ENCODE results near the gene PPFIA1. TPM values are rescaled to one million over a fixed set of nuclear protein-coding genes. Genes with fewer than 3 reads are reported as not detected.

Gene PPFIA1
- total RNA-seq, 2 experiments from 2014 or later: 34.6 to 53.9 TPM

DNA sequence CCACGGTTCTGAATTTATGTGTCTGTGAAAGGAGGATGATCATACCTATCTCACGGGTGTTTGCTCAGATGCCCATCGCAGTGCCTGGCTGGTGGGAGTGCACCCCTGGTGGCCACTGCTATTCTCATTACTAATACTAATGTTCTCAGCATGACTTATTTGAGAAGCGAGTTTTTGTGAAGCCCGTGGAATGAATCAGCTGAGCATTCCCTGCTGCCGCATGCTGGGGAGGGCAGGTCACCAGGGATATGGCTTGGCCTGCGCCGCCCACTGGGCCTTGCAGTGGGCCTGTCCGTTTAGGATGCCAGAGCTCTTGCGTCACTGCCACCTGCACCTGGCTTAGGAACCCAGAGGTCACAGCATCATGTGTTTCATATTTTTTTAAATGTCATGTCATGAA lies 144.7 kb downstream of the PPFIA1 start:
- Histone ChIP-seq H3K4me2 (ENCODE audit: low read length) (no peak overlapping the region), H3K9me3 (ENCODE audit: low read length) (no peaks in the 10 kb centered on the region), H2AFZ (ENCODE audit: low read length) (no peak overlapping the region), H3K4me1 (ENCODE audit: insufficient read depth, low read length, poor library complexity, severe bottlenecking) (no peaks in the 10 kb centered on the region), H3K4me3 (ENCODE audit: low read depth, low read length, poor library complexity, severe bottlenecking) (no peak overlapping the region), H3K36me3 (ENCODE audit: insufficient read depth, low read length) (no peaks in the 10 kb centered on the region), H3K9me2 (ENCODE audit: insufficient read depth, low read length) (no peaks in the 10 kb centered on the region), H3K79me2 (ENCODE audit: insufficient read depth, low read depth, low read length) (no peaks in the 10 kb centered on the region), H4K20me1 (ENCODE audit: insufficient read depth, low read length) (no peaks in the 10 kb centered on the region), H3K27ac (ENCODE audit: low read depth, low read length, poor library complexity, severe bottlenecking) (no peak overlapping the region)
- intact Hi-C loops (cut with micrococcal nuclease; ENCODE audit: unreplicated experiment): no loop called here
- TF ChIP-seq, protein P1, sequence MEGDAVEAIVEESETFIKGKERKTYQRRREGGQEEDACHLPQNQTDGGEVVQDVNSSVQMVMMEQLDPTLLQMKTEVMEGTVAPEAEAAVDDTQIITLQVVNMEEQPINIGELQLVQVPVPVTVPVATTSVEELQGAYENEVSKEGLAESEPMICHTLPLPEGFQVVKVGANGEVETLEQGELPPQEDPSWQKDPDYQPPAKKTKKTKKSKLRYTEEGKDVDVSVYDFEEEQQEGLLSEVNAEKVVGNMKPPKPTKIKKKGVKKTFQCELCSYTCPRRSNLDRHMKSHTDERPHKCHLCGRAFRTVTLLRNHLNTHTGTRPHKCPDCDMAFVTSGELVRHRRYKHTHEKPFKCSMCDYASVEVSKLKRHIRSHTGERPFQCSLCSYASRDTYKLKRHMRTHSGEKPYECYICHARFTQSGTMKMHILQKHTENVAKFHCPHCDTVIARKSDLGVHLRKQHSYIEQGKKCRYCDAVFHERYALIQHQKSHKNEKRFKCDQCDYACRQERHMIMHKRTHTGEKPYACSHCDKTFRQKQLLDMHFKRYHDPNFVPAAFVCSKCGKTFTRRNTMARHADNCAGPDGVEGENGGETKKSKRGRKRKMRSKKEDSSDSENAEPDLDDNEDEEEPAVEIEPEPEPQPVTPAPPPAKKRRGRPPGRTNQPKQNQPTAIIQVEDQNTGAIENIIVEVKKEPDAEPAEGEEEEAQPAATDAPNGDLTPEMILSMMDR (conservative IDR thresholded peaks at IDR 0.05; ENCODE audit: low read length): peak; percentile 59
- no peak for TF ChIP-seq EZH2phosphoT487 (IDR thresholded peaks at IDR 0.05; ENCODE audit: borderline replicate concordance, low read depth, low read length)
- DNase-seq (ENCODE audit: low spot score): no peak
- POLR2A ChIA-PET: no interaction called here
- CTCF ChIA-PET (ENCODE audit: unreplicated experiment): no interaction called here
- no TSS peak for BruUV-seq (replicated peaks)

DNA sequence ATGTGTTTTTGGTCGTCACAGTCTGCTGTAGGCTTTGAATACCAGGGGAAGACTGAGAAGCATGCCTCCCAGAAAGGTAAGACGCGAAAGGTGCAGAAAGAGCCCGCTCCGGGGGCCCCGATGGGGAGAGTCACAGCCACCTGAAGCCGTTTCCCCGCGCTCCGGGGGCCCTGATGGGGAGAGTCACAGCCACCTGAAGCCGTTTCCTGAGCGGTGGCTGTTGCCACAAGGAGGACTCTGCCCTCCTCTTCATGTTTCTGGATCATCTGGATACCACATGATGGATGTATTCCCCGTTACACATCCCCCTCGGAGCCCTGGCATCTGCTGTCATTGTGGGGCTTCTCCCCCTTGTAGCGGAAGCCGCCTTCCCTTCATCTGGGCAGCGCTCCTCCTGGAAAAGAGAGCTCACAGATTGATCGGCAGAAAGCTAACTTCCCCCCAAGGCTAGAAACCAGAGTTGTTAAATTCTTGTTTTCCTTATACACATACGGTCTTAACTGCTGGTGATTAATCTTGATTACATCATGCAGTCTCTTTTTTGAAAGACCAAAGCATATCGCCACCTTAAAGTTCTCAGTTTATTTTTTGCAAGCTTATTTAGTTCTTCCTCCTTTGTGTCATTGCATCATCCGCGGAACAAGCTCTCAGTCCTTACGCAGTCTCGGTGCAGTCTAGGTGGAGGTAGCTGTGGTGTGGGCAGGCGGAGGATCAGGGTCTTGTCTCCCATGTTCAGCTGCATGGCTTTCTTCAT lies 145.3 kb downstream of the PPFIA1 start:
- Histone ChIP-seq H3K9me3 (ENCODE audit: low read length) (no peaks in the 10 kb centered on the region), H3K36me3 (ENCODE audit: insufficient read depth, low read length) (no peaks in the 10 kb centered on the region), H3K27ac (ENCODE audit: low read depth, low read length, poor library complexity, severe bottlenecking) (no peak overlapping the region), H3K9me2 (ENCODE audit: insufficient read depth, low read length) (no peaks in the 10 kb centered on the region), H2AFZ (ENCODE audit: low read length) (no peak overlapping the region), H3K79me2 (ENCODE audit: insufficient read depth, low read depth, low read length) (no peaks in the 10 kb centered on the region), H3K4me3 (ENCODE audit: low read depth, low read length, poor library complexity, severe bottlenecking) (no peak overlapping the region), H4K20me1 (ENCODE audit: insufficient read depth, low read length) (no peaks in the 10 kb centered on the region), H3K4me1 (ENCODE audit: insufficient read depth, low read length, poor library complexity, severe bottlenecking) (no peaks in the 10 kb centered on the region), H3K4me2 (ENCODE audit: low read length) (no peak overlapping the region)
- POLR2A ChIA-PET: no interaction called here
- TF ChIP-seq, protein P1 (conservative IDR thresholded peaks at IDR 0.05; ENCODE audit: low read length): no peak
- no peak for TF ChIP-seq EZH2phosphoT487 (IDR thresholded peaks at IDR 0.05; ENCODE audit: borderline replicate concordance, low read depth, low read length)
- CTCF ChIA-PET (ENCODE audit: unreplicated experiment): no interaction called here
- no peak for DNase-seq (ENCODE audit: low spot score)
- intact Hi-C loops (cut with micrococcal nuclease; ENCODE audit: unreplicated experiment): no loop called here
- no TSS peak for BruUV-seq (replicated peaks)

DNA sequence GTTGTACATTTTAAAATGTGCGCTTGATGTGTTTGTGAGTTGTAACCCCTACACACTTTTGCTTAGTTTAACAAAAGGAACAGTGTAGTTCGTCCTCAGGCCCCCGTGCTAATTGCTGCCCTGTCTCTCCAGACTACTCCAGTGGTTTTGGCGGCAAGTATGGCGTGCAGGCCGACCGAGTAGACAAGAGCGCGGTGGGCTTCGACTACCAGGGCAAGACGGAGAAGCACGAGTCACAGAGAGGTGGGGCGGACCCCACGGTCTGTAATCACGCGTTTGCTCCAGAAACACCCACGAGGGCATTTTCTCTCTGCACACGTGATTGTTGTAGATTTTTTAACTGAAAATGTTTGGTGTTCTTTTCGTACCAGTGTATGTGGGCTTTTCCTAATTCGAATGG lies 146.4 kb downstream of the PPFIA1 start:
- POLR2A ChIA-PET: no interaction called here
- no peaks in the 10 kb centered on the region for H3K36me3 ChIP-seq (ENCODE audit: insufficient read depth, low read length)
- CTCF ChIA-PET (ENCODE audit: unreplicated experiment): no interaction called here
- H4K20me1 ChIP-seq (ENCODE audit: insufficient read depth, low read length): no peaks in the 10 kb centered on the region
- no TSS peak for BruUV-seq (replicated peaks)
- intact Hi-C loops (cut with micrococcal nuclease; ENCODE audit: unreplicated experiment): no loop called here
- H2AFZ ChIP-seq (ENCODE audit: low read length): no peak overlapping the region
- DNase-seq (ENCODE audit: low spot score): no peak
- no peaks in the 10 kb centered on the region for H3K9me3 ChIP-seq (ENCODE audit: low read length)
- H3K4me2 ChIP-seq (ENCODE audit: low read length): no peak overlapping the region
- no peak overlapping the region for H3K4me3 ChIP-seq (ENCODE audit: low read depth, low read length, poor library complexity, severe bottlenecking)
- H3K4me1 ChIP-seq (ENCODE audit: insufficient read depth, low read length, poor library complexity, severe bottlenecking): no peaks in the 10 kb centered on the region
- H3K9me2 ChIP-seq (ENCODE audit: insufficient read depth, low read length): no peaks in the 10 kb centered on the region
- TF ChIP-seq EZH2phosphoT487 (IDR thresholded peaks at IDR 0.05; ENCODE audit: borderline replicate concordance, low read depth, low read length): no peak
- TF ChIP-seq, protein P1 (conservative IDR thresholded peaks at IDR 0.05; ENCODE audit: low read length): no peak
- H3K79me2 ChIP-seq (ENCODE audit: insufficient read depth, low read depth, low read length): no peaks in the 10 kb centered on the region
- H3K27ac ChIP-seq (ENCODE audit: low read depth, low read length, poor library complexity, severe bottlenecking): no peak overlapping the region
